Measurements from ENCODE around the gene DAW1. TPM values are rescaled to one million over a fixed set of nuclear protein-coding genes. Genes with fewer than 3 reads are reported as not detected.
A peak's percentile ranks its signal among the peaks of the same experiment; 100 is the strongest.

Gene DAW1
- total RNA-seq (10 to 100 TPM in 1 of 2 donors, 1 to 10 TPM in 1; 5.0 to 16.6 TPM), polyA plus RNA-seq (ENCODE audit: insufficient read length in 2 of 2) (10 to 100 TPM in 1 of 2 donors, 1 to 10 TPM in 1; 8.7 to 10.7 TPM)
- long read RNA-seq, donor 1, partial matches to known transcripts = 6 of 10 reads
- long read RNA-seq, donor 1, other reads (novel, unspliced or antisense) = 0 of 10 reads
- long read RNA-seq, donor 2 = 0 reads
- long read RNA-seq, donor 3 = 0 reads
- long read RNA-seq, donor 4, partial matches to known transcripts = 0 of 1 reads
- long read RNA-seq, donor 4, other reads (novel, unspliced or antisense) = 0 of 1 reads

- Histone ChIP-seq H3K27me3 (ENCODE audit: control insufficient read depth, insufficient read depth, low read length) (no peaks in the 10 kb centered on the region), H3K36me3 (ENCODE audit: control insufficient read depth, insufficient read depth, low read length) (no peaks in the 10 kb centered on the region), H3K4me3 (ENCODE audit: low read depth, low read length) (peak within 1 kb of the TSS; percentile 37), H3K4me1 (ENCODE audit: control insufficient read depth, insufficient read depth, low read length) (peaks cover 10% of the 10 kb centered on the region), H3K9me3 (ENCODE audit: control insufficient read depth, insufficient read depth, low read length) (no peaks in the 10 kb centered on the region), H3K27ac (ENCODE audit: low read depth, low read length) (no peak within 1 kb of the TSS)
- DNase-seq (ENCODE audit: low read depth in 4 of 6, low spot score in 6 of 6) = peak; percentile 38 to 96 (median 66)
- under 1% methylated on average over 34 of the region's 34 CpGs for WGBS (ENCODE audit: insufficient coverage)
These were observed at the start of gene DAW1 for GRCh38 chr2:227871375-227871791. Gene DAW1 (plus strand): TSS chr2:227871631. CDS start chr2:227871690, 59 bp downstream.

- H3K4me3 ChIP-seq (ENCODE audit: low read depth, low read length) = no peak overlapping the region
- H3K4me1 ChIP-seq (ENCODE audit: control insufficient read depth, insufficient read depth, low read length) = peaks cover 2% of the 10 kb centered on the region
- H3K36me3 ChIP-seq (ENCODE audit: control insufficient read depth, insufficient read depth, low read length) = no peaks in the 10 kb centered on the region
- no peaks in the 10 kb centered on the region for H3K9me3 ChIP-seq (ENCODE audit: control insufficient read depth, insufficient read depth, low read length)
- H3K27ac ChIP-seq (ENCODE audit: low read depth, low read length) = no peak overlapping the region
- no peaks in the 10 kb centered on the region for H3K27me3 ChIP-seq (ENCODE audit: control insufficient read depth, insufficient read depth, low read length)
- WGBS (ENCODE audit: insufficient coverage) = 86% methylated on average over 1 of the region's 2 CpGs
- DNase-seq (ENCODE audit: low read depth in 4 of 6, low spot score in 6 of 6) = no peak
These were observed 48.9 kb upstream of the DAW1 start for GRCh38 chr2:227822416-227823003.

GRCh38 chr2:227823922-227824321 is 47.5 kb upstream of the DAW1 start:
- no CpG with 5 or more reads among the region's 2 CpGs for WGBS (ENCODE audit: insufficient coverage)
- Histone ChIP-seq H3K4me3 (ENCODE audit: low read depth, low read length) (no peak overlapping the region), H3K36me3 (ENCODE audit: control insufficient read depth, insufficient read depth, low read length) (no peaks in the 10 kb centered on the region), H3K9me3 (ENCODE audit: control insufficient read depth, insufficient read depth, low read length) (no peaks in the 10 kb centered on the region), H3K27me3 (ENCODE audit: control insufficient read depth, insufficient read depth, low read length) (no peaks in the 10 kb centered on the region), H3K4me1 (ENCODE audit: control insufficient read depth, insufficient read depth, low read length) (peaks cover 2% of the 10 kb centered on the region), H3K27ac (ENCODE audit: low read depth, low read length) (no peak overlapping the region)
- DNase-seq (ENCODE audit: low read depth in 4 of 6, low spot score in 6 of 6) = no peak

- DNase-seq (ENCODE audit: low read depth in 4 of 6, low spot score in 6 of 6) = no peak
- H3K4me1 ChIP-seq (ENCODE audit: control insufficient read depth, insufficient read depth, low read length) = peaks cover 2% of the 10 kb centered on the region
- H3K4me3 ChIP-seq (ENCODE audit: low read depth, low read length) = no peak overlapping the region
- H3K36me3 ChIP-seq (ENCODE audit: control insufficient read depth, insufficient read depth, low read length) = no peaks in the 10 kb centered on the region
- no peaks in the 10 kb centered on the region for H3K9me3 ChIP-seq (ENCODE audit: control insufficient read depth, insufficient read depth, low read length)
- H3K27ac ChIP-seq (ENCODE audit: low read depth, low read length) = no peak overlapping the region
- H3K27me3 ChIP-seq (ENCODE audit: control insufficient read depth, insufficient read depth, low read length) = no peaks in the 10 kb centered on the region
- 97% methylated on average over 6 of the region's 7 CpGs for WGBS (ENCODE audit: insufficient coverage)
These were observed 46.7 kb upstream of the DAW1 start for GRCh38 chr2:227824711-227825110.

- H3K27me3 ChIP-seq (ENCODE audit: control insufficient read depth, insufficient read depth, low read length) = no peaks in the 10 kb centered on the region
- DNase-seq (ENCODE audit: low read depth in 4 of 6, low spot score in 6 of 6) = peak in 4 of 6 donors; percentile 9 to 84 (median 12)
- WGBS (ENCODE audit: insufficient coverage) = 49% methylated on average over 10 of the region's 10 CpGs
These were observed 45.4 kb upstream of the DAW1 start for GRCh38 chr2:227826019-227826521.

GRCh38 chr2:227826563-227826962 is 44.9 kb upstream of the DAW1 start:
- Histone ChIP-seq H3K36me3 (ENCODE audit: control insufficient read depth, insufficient read depth, low read length) (no peaks in the 10 kb centered on the region), H3K27ac (ENCODE audit: low read depth, low read length) (no peak overlapping the region), H3K4me3 (ENCODE audit: low read depth, low read length) (no peak overlapping the region), H3K27me3 (ENCODE audit: control insufficient read depth, insufficient read depth, low read length) (no peaks in the 10 kb centered on the region), H3K9me3 (ENCODE audit: control insufficient read depth, insufficient read depth, low read length) (no peaks in the 10 kb centered on the region), H3K4me1 (ENCODE audit: control insufficient read depth, insufficient read depth, low read length) (peaks cover 2% of the 10 kb centered on the region)
- no peak for DNase-seq (ENCODE audit: low read depth in 4 of 6, low spot score in 6 of 6)
- 63% methylated on average over 2 of the region's 2 CpGs for WGBS (ENCODE audit: insufficient coverage)

More at GRCh38 chr2:227826019-227826521, 45.4 kb upstream of the DAW1 start:
- H3K27ac ChIP-seq (ENCODE audit: low read depth, low read length) = no peak overlapping the region
- H3K4me3 ChIP-seq (ENCODE audit: low read depth, low read length) = no peak overlapping the region
- H3K4me1 ChIP-seq (ENCODE audit: control insufficient read depth, insufficient read depth, low read length) = peaks cover 2% of the 10 kb centered on the region
- H3K9me3 ChIP-seq (ENCODE audit: control insufficient read depth, insufficient read depth, low read length) = no peaks in the 10 kb centered on the region
- H3K36me3 ChIP-seq (ENCODE audit: control insufficient read depth, insufficient read depth, low read length) = no peaks in the 10 kb centered on the region

- no peak overlapping the region for H3K4me3 ChIP-seq (ENCODE audit: low read depth, low read length)
- peaks cover 2% of the 10 kb centered on the region for H3K4me1 ChIP-seq (ENCODE audit: control insufficient read depth, insufficient read depth, low read length)
- H3K27me3 ChIP-seq (ENCODE audit: control insufficient read depth, insufficient read depth, low read length) = no peaks in the 10 kb centered on the region
- H3K36me3 ChIP-seq (ENCODE audit: control insufficient read depth, insufficient read depth, low read length) = no peaks in the 10 kb centered on the region
- 87% methylated on average over 6 of the region's 7 CpGs for WGBS (ENCODE audit: insufficient coverage)
- DNase-seq (ENCODE audit: low read depth in 4 of 6, low spot score in 6 of 6) = no peak
- H3K27ac ChIP-seq (ENCODE audit: low read depth, low read length) = no peak overlapping the region
- H3K9me3 ChIP-seq (ENCODE audit: control insufficient read depth, insufficient read depth, low read length) = no peaks in the 10 kb centered on the region
These were observed 44.3 kb upstream of the DAW1 start for GRCh38 chr2:227827143-227827542.

- Histone ChIP-seq H3K27me3 (ENCODE audit: control insufficient read depth, insufficient read depth, low read length) (no peaks in the 10 kb centered on the region), H3K36me3 (ENCODE audit: control insufficient read depth, insufficient read depth, low read length) (no peaks in the 10 kb centered on the region), H3K27ac (ENCODE audit: low read depth, low read length) (no peak overlapping the region), H3K4me3 (ENCODE audit: low read depth, low read length) (no peak overlapping the region), H3K9me3 (ENCODE audit: control insufficient read depth, insufficient read depth, low read length) (no peaks in the 10 kb centered on the region), H3K4me1 (ENCODE audit: control insufficient read depth, insufficient read depth, low read length) (peaks cover 2% of the 10 kb centered on the region)
- no peak for DNase-seq (ENCODE audit: low read depth in 4 of 6, low spot score in 6 of 6)
These were observed 42.9 kb upstream of the DAW1 start for GRCh38 chr2:227828477-227828912.

- no peak overlapping the region for H3K27ac ChIP-seq (ENCODE audit: low read depth, low read length)
- no peak overlapping the region for H3K4me3 ChIP-seq (ENCODE audit: low read depth, low read length)
- DNase-seq (ENCODE audit: low read depth in 4 of 6, low spot score in 6 of 6) = no peak
- H3K9me3 ChIP-seq (ENCODE audit: control insufficient read depth, insufficient read depth, low read length) = no peaks in the 10 kb centered on the region
- H3K36me3 ChIP-seq (ENCODE audit: control insufficient read depth, insufficient read depth, low read length) = no peaks in the 10 kb centered on the region
- WGBS (ENCODE audit: insufficient coverage) = 100% methylated on average over 1 of the region's 2 CpGs
- H3K27me3 ChIP-seq (ENCODE audit: control insufficient read depth, insufficient read depth, low read length) = no peaks in the 10 kb centered on the region
- H3K4me1 ChIP-seq (ENCODE audit: control insufficient read depth, insufficient read depth, low read length) = peaks cover 2% of the 10 kb centered on the region
These were observed 42.1 kb upstream of the DAW1 start for GRCh38 chr2:227829337-227829736.

- no peaks in the 10 kb centered on the region for H3K27me3 ChIP-seq (ENCODE audit: control insufficient read depth, insufficient read depth, low read length)
- H3K27ac ChIP-seq (ENCODE audit: low read depth, low read length) = no peak overlapping the region
- H3K4me3 ChIP-seq (ENCODE audit: low read depth, low read length) = no peak overlapping the region
- no peaks in the 10 kb centered on the region for H3K4me1 ChIP-seq (ENCODE audit: control insufficient read depth, insufficient read depth, low read length)
- 95% methylated on average over 9 of the region's 10 CpGs for WGBS (ENCODE audit: insufficient coverage)
- no peaks in the 10 kb centered on the region for H3K9me3 ChIP-seq (ENCODE audit: control insufficient read depth, insufficient read depth, low read length)
- no peaks in the 10 kb centered on the region for H3K36me3 ChIP-seq (ENCODE audit: control insufficient read depth, insufficient read depth, low read length)
- DNase-seq (ENCODE audit: low read depth in 4 of 6, low spot score in 6 of 6) = no peak
These were observed 37.0 kb upstream of the DAW1 start for GRCh38 chr2:227834423-227834822.

Data from spinal cord (tissue), 10 donors.